Stimulated activated CD8-positive, alpha-beta memory T cell treated with anti-CD3 and anti-CD28 coated beads, Interleukin-12 subunit alpha, Interleukin-12 subunit beta, amount 100 ng/mL, for 4 hours (primary cell): ENCODE measurements around the gene RAPGEF5.

Experiments used
- DNase-seq: peaks from one replicate; pipeline ENCODE4 v3.0.0-alpha.2; 2020; ENCODE audit warnings: low read depth

RAPGEF5 gene

DNA sequence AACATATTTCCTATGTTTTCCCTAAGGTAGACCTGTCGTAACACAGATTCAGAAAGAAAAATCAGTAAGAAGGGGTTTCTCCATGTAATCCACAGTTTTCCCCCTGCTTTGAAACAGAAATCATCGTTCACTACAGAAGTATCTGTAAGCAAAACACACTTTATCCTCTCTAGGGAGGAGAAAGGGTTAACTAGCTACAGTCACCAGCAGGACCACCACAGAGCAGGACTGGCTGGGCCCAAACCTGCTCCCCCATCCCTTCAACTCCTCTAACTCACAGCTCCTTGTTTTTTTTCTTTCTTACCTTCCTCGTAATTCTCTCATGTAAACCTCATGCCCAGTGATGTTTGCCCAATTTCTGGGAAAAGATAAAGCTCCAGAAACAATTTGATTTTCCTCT is 167.7 kb downstream of the RAPGEF5 start:
- DNase-seq = no peak

DNA sequence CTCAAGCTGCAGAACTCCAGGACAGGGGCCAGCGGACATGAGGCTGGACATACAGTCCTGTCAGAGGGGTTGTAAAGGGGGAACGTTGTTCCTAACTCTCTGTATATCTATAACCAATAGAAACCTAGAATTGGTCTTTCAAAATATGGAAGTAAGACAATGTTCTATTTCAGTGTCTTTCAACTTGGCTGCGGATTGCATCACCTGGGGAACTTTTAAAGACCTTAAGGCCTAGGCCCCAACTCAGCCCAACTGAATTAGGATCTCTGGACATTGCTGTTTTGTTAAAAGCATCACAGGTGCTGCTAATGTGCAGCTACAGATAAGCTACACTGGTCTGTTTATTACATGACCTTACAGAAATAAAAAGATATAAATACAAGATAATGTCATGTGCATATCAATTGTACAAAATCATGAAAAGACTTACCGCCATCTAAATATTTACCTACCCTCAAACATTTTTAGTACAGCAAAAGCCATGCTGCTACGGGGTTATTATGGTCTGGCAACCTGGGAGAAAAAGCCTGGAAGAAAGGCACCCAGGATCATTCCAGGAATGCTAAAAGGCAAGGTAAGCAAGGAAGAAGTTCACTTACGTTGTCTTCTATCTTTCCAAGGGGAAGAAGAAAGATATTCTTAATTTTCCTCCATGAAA is 169.1 kb downstream of the RAPGEF5 start:
- no peak for DNase-seq

DNA sequence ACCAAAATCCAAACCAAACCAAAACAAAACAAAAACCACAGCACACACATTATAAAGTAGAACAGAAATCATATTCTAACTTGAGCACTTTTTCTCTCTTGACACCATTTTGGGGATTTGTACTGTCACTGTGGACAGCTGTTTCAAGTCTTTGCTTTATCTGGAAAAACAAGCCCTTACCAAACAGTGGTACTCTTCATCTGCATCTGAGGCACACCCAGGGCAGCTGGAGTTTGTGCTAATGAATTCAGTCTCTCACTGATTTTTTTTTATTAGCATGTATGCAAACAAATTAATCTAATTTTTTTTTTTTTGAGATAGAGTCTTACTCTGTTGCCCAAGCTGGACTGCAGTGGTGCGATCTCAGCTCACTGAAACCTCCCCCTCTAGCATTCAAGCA is 171.4 kb downstream of the RAPGEF5 start:
- no peak for DNase-seq

DNA sequence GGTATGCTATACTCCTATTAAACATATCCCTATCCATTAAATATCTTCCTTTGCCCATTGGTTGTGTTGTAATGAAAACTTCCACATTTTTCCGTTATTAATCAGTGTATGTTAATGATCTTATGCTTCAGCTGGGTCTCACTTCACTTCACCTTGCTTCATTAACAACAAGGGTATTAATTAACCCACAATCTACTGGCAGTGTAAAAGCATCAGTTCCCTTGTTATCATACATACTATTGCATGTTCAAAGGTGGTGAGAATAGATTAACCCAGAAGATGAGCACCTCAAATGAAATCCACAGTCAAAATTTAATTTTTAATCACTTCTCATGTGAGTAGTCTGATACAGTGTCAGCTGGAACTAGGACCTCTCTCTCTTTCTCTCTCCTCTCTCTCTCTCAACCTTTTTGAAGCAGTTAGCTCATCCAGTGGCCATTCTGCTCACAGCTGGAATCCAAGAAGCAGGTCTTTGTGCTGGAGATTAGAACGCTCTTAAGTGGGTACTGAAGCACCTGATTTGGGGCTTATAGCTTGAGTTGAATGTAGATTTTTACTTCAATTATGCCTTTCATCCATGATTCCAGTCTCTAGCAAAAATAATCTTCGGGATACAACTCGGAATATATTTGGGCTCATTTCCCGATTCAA is 172.3 kb downstream of the RAPGEF5 start:
- DNase-seq = no peak

DNA sequence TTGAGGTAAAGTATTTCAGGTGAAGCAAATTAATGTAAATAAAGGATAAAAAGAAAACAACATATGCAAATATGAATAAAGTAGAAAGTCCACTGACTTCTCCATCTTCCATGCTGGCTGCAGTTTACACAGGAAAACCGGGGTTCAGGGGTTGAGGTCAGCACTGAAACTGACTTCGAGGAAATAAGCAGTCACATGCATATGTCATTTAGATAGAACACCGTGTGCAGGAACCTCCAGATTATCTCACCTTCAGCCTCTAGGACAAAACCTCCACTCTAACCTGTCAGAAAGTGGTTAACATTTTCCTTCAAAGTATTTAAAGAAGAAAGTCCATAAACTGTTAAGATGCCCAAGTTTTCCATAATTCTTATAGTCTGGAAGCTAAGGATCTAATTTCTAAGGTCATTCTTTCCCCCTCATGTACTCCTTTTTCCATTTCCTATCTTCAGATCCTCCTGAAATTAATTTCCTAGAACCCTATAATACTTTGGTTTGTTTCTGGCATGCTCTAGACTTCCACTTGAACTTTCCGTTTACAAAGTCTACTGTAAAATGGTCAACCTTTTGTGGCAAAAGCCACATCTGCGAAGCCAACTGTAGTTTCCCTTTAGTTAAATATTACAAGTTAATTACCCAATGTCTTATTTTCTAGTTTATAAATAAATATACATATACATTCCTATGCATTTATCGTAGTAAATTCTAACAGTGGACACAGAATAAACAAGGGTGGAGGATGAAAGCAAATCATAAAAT is 173.3 kb downstream of the RAPGEF5 start:
- no peak for DNase-seq

DNA sequence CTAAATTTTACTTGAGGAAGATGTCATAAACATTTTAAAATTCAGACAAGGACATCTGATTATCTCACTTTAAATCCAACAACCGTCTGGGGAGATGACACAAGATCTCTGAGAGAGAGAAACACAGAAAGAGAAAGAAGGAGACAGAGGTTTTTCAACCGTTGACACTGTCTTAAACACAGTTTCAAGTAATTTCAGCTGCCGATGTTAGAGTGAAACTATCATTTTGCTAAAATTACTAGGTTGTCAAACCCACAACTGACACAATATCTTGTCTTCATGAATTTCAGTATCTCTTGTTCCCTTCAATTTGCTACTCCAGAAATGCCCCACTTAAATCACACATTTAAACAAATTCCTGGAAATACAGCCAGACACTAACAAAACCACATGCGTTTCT is 174.8 kb downstream of the RAPGEF5 start:
- DNase-seq = no peak

DNA sequence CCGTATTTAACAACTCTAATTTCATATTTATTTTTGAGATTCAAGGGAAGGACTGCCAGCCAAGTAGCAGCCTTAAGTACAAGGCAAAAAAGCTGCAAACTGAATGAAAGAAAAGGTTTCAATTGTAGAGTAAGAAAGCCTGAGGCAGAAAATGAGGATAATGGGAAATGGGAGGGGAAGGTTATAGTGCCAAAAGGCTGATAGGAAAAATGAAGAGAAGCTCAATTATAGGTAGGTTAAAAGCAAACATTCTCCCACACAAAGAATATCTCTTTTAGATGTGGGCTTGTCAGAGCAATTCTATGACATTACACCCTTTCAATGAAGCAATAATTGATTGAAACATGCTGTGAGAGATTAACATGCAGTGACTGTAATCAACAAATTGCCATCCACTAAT is 175.3 kb downstream of the RAPGEF5 start:
- DNase-seq = no peak

DNA sequence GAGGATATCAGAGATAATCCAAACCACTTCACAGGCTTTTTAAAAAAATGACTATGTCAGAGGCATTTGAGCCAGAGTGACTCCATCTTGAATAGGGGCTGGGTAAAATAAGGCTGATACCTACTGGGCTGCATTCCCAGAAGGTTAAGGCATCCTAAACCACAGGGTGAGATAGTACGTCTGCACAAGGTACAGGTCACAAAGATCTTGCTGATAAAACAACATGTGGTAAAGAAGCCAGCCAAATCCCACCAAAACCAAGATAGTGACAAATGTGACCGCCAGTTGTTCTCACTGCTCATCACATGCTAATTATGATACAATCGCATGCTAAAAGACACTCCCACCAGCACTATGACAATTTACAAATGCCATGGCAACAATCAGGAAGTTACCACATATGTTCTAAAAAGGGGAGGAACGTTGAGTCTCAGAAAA is 177.5 kb downstream of the RAPGEF5 start:
- DNase-seq = no peak

DNA sequence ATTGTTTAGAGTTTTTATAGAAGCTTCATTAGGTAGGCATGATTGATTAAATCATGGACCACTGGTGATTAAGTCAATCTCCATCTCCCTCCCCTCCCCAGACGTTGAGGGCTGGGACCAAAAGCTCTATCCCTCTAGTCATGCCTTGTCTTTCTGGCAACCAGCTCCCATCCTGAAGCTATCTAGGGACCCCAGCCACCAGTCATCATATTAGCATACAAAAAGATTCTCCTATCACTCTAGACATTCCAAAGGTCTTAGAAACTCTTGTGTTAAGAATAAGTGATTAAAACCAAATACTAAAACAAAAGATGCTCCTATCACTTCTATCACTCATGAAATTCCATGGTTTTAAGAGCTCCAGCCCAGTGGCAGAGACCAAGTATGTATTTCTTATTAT is 178.2 kb downstream of the RAPGEF5 start:
- no peak for DNase-seq

DNA sequence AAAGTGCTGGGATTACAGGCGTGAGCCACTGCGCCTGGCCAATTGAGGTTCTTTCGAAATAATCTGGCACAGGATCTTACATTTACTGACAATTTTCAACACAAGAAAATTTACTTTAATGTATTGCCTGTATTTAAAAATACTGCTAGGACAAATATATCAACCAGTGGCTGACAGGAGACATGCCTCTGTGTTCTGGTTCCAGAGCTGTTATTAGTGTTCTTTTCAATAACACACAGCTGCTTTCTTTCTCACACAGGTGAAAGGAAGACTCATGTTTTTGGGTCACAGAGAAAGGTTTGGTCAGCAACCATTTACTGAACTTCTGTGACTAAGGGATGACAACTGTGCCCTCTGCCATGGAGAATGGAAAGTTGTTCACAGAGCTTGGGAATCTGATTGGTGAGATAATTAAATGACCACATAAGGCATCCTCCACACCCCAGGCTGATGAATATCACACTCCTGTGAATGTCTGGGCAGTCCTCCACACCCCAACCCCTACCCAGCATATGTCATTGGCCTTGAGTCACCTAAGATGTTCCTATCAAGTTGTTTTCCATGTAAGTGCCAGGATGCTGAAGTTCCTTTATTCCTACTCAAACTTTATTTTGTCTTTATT is 180.1 kb downstream of the RAPGEF5 start:
- DNase-seq = no peak

DNA sequence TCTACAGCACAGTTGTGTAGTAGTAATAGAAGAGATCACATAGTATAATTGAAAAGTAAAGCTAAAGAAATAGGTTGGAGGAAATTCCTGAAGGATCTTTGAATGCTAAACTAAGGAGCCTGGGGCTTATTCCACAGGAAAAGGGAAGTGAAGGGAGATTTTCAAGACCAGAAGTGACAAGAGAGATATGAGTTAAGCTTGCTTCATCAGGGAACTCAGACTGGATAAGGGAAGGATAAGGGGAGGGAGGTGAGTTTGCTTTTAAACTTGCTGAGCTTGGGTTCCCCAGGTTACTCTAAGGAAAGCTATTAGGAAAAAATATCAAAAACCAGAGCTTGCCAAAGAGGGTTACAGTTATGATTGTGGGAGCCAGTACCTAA is 182.4 kb downstream of the RAPGEF5 start:
- no peak for DNase-seq

DNA sequence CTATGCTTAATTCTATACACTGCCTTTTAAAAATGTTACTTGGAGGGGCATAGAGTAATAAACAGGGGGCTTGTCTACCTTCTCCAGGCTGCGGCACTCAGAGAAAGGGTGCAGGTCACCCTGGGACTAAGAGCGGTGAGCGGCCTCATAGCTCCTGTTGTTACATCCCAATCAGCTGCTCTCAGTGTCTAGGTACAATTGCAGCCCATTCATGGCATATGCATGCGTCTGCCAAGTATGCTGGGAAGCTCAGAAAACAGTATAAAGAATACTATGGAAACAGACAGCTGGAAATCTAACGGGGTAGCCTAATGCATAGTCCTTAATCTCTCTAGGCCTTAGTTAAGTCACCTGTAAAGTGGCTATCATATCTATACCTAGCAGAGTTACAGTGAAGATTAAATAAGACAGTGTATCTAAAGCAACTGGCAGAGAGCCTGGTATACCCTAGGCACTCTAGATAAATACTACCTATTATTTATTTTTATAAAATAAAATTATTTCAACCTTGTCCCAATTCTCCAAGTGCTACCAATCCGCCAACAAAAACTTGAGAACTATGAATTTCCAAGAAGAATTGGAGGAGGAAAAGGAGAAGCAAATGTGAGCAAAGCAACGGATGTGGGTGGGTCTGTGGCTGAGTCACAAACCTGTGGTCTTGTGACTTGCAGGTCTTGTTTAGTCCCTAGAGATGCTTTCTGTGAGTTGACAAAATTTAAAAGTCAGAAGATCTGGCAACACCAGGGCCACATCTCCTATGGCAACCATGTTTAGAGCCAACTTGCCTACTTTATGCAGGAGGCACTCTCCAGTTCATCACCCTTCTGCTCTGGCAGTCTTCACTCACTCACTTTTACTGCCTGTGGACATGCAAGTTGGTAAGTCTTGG is 183.0 kb downstream of the RAPGEF5 start:
- DNase-seq = no peak

DNA sequence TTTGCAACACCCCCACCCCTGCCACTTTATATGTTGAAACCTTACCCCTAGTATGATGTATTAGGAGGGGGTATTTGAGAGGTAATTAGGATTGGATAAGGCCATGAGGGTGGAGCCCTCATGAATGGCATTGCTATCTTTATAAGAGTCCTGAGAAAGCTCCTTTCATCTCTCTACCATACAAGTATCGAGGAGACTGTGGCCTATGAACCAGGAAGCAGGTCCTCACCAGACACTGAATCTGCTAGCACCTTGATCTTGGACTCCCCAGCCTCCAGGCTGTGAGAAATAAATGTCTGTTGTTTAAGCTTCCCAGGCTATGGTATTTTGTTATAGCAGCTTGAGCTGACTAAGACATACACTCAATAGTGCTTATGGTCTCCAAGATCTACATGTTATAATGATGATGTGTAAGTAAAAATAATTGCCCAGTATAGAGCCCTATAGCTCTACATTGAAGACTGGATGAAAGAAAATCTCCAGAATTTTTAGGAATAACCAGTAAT is 188.8 kb downstream of the RAPGEF5 start:
- no peak for DNase-seq

DNA sequence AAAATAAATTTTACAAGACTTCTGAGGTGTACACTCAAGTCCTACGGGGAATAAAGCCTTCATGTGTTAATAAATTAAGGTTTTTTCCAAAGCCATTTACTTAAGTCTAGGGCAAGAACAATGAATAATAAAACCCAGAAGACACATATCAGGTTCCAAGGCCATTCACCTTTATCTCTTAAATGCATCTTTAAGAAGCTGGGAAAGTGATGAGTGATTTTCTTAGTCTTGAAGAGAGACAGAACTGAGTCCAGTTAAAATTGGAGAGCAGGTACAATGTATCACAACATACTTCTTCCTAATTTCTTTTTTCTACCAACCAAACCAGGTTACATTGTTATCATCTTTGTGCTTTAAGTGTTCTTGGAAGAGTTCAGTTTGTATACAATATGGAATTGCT is 189.5 kb downstream of the RAPGEF5 start:
- DNase-seq = no peak

DNA sequence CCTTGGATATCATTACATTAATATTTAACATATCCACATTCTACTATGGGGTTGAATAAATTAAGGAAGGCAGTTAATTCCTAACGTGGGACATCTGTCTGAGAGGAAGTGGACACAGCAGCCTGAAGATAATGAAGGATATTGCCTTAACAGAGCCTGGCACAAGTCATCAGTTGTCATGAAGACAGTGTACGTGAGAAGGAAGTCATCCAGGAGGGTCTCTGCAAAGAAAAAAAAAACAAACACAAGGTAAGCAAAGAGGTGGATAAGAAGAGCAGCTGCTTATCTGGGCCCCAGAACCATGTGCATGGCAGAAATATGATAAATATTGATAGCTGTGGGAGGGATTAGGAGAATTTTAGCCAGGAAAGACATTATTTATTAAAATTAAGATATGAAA is 190.0 kb downstream of the RAPGEF5 start:
- DNase-seq = no peak

DNA sequence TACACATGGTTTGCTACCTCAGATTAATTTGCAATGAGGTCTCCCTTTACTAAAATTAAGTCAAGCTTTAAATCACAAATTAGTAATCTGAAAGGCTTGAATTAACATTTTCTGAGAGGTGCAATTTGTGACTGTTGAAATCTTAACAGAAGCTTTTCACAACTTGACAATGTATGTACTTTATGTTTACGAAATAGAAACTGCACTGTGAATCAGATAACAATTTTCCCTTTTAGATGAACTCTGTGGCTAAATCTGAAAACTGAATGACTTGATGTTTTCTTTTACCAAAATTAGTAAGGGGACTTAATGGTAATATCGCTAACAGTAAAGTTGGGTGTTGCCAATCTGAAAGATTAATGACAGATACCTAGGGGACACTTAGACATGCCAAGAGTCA is 197.6 kb downstream of the RAPGEF5 start:
- DNase-seq = no peak

DNA sequence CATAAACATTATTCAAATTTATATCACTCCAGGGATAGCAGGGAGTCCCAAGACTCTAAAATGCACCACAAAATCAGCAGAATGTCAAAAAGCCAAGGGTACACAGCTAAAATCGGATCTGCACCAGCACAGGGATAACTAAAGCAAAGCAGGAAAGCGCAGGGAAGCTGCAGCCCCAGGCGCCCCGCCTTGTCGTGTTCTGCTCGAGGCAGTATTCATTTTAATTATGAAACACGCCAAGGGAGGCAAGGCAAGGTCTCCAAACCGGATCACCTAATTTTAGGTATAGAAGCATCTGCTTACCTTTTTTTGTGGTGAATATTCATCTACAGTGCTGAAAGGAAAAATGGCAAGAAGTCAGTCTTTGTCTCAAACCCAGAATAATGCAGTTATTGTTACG is 199.4 kb downstream of the RAPGEF5 start:
- no peak for DNase-seq

DNA sequence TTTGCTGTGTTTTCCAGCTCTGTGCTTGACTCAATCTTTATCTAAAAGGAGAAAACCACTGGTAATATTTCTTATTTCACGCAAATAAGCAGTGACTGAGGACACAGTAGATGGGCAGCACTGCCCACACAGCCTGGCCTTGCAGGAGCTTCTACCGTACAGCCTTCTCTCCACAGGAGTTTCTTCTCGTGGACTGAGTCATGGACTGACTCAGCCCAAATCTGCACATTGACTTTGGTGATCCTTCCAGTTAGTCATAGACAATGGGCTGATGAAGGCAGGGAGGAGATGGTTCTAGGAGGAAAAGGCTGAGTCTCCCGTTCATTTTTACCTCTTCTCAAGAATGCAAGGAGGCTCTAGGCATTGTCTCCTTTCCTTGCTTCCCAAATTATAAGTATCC is 200.7 kb downstream of the RAPGEF5 start:
- DNase-seq = no peak

DNA sequence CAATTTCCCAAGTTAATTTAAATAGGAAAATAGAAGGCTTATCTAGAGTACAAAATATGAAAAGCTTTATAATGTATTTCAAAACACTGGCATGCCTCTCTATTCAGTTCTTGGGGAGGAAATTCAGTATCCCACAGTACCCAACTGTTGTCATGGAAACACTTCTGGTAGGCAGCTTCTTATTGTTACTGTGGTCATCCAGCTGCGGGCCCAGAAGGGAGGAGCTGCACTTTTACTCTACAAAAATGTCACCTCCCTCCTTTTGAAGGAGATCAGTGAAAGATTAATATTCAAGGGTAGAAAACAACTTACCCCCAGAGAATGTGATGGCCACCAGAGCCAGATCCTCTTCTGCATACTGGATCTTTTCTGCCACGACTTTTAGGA is 202.8 kb downstream of the RAPGEF5 start:
- DNase-seq = no peak

DNA sequence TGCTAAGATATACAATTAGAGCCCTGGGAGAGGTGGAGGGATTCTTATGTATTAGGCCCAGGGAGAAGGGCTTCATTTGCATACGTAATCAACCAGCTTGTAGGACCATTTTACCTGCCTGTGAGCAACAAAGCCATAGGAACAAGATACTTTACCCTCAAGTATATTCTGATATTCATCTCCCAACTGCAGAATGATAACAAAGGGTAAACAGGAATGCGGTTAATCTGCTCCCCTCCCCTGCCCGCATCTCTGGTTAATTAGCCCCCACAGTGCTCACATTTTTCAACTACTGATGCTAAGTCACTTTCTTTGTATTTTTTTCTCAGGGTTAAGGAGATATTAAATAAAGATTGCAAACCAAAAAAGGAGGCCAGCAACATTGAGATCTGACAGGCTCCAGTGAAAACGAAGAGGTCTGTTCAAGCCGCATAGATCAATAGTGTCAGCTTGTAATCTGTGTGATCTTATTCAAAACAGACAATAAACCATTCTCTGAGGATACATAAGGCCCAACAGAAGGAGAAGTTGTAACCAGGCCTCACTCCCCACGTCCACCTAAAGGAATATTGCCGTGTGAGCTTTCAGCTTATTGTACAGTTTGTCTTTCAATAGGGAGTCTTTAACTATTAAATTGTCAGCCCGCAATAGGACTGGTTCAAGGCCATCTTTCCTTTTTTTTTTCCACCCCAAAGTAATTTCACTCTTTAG is 203.4 kb downstream of the RAPGEF5 start:
- DNase-seq = no peak

DNA sequence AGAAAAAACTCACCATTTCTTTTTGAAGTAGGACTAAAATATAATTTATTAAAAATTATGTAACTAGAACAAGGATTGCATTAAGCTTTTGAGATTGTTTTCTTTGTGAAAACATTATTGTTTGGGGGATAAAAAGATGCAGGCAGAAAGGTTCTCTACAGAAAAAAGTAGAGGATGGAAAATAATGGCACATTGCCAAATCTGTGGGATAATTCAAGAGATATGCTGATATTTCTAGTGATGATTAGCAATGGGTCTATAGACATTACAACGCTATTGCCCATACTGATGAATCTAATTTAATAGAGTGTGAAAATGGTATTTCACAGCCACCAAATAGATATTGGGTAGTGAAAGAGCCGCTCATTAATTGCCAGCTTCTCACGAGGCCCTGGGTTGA is 204.3 kb downstream of the RAPGEF5 start:
- no peak for DNase-seq
